ENCODE results near the gene KAT6B. TPM values are rescaled to one million over a fixed set of nuclear protein-coding genes. Genes with fewer than 3 reads are reported as not detected.

Gene KAT6B
- polyA plus RNA-seq, 2 donors: 4.7 to 6.7 TPM

- 81 to 82% methylated on average over 10 of the region's 10 CpGs for WGBS, 2 donors
- peaks cover 0 to 5% of the 10 kb centered on the region in 2 donors for H3K4me1 ChIP-seq (ENCODE audit: control insufficient read depth in 2 of 2, insufficient read depth in 2 of 2, low read length in 1 of 2)
- no peaks in the 10 kb centered on the region for H3K27me3 ChIP-seq (ENCODE audit: control insufficient read depth in 1 of 2, insufficient read depth in 2 of 2, low read length in 2 of 2)
Observed at GRCh38 chr10:75035975-75036708, 209.7 kb downstream of the KAT6B start.

GRCh38 chr10:75037171-75038153 lies 211.1 kb downstream of the KAT6B start:
- Histone ChIP-seq H3K36me3 (ENCODE audit: control insufficient read depth in 2 of 2, insufficient read depth in 2 of 2, low read length in 1 of 2) (no peaks in the 10 kb centered on the region), H3K27me3 (ENCODE audit: control insufficient read depth in 1 of 2, insufficient read depth in 2 of 2, low read length in 2 of 2) (no peaks in the 10 kb centered on the region), H3K9me3 (ENCODE audit: control insufficient read depth in 2 of 2, insufficient read depth in 1 of 2, low read depth in 1 of 2, low read length in 1 of 2) (no peaks in the 10 kb centered on the region), H3K4me1 (ENCODE audit: control insufficient read depth in 2 of 2, insufficient read depth in 2 of 2, low read length in 1 of 2) (peaks cover 0 to 5% of the 10 kb centered on the region in 2 donors), H3K27ac (ENCODE audit: low read depth in 2 of 2, low read length in 1 of 2) (no peak overlapping the region), H3K4me3 (ENCODE audit: low read depth in 1 of 2, low read length in 2 of 2) (no peak overlapping the region)
- WGBS, 2 donors: 93 to 94% methylated on average over 32 of the region's 32 CpGs

More at GRCh38 chr10:75035975-75036708, 209.7 kb downstream of the KAT6B start:
- Histone ChIP-seq H3K4me3 (ENCODE audit: low read depth in 1 of 2, low read length in 2 of 2) (no peak overlapping the region), H3K9me3 (ENCODE audit: control insufficient read depth in 2 of 2, insufficient read depth in 1 of 2, low read depth in 1 of 2, low read length in 1 of 2) (no peaks in the 10 kb centered on the region), H3K27ac (ENCODE audit: low read depth in 2 of 2, low read length in 1 of 2) (no peak overlapping the region), H3K36me3 (ENCODE audit: control insufficient read depth in 2 of 2, insufficient read depth in 2 of 2, low read length in 1 of 2) (no peaks in the 10 kb centered on the region)

GRCh38 chr10:75038335-75038734 lies 211.9 kb downstream of the KAT6B start:
- WGBS, 2 donors: 68 to 74% methylated on average over 7 of the region's 7 CpGs
- H3K27me3 ChIP-seq (ENCODE audit: control insufficient read depth in 1 of 2, insufficient read depth in 2 of 2, low read length in 2 of 2): no peaks in the 10 kb centered on the region

GRCh38 chr10:75040576-75040975 lies 214.2 kb downstream of the KAT6B start:
- Histone ChIP-seq H3K4me3 (ENCODE audit: low read depth in 1 of 2, low read length in 2 of 2) (no peak overlapping the region), H3K9me3 (ENCODE audit: control insufficient read depth in 2 of 2, insufficient read depth in 1 of 2, low read depth in 1 of 2, low read length in 1 of 2) (no peaks in the 10 kb centered on the region), H3K27ac (ENCODE audit: low read depth in 2 of 2, low read length in 1 of 2) (no peak overlapping the region), H3K36me3 (ENCODE audit: control insufficient read depth in 2 of 2, insufficient read depth in 2 of 2, low read length in 1 of 2) (no peaks in the 10 kb centered on the region), H3K27me3 (ENCODE audit: control insufficient read depth in 1 of 2, insufficient read depth in 2 of 2, low read length in 2 of 2) (no peaks in the 10 kb centered on the region), H3K4me1 (ENCODE audit: control insufficient read depth in 2 of 2, insufficient read depth in 2 of 2, low read length in 1 of 2) (peaks cover 0 to 3% of the 10 kb centered on the region in 2 donors)
- WGBS, 2 donors: 84 to 92% methylated on average over 9 of the region's 9 CpGs

More at GRCh38 chr10:75038335-75038734, 211.9 kb downstream of the KAT6B start:
- H3K4me1 ChIP-seq (ENCODE audit: control insufficient read depth in 2 of 2, insufficient read depth in 2 of 2, low read length in 1 of 2): peaks cover 0 to 5% of the 10 kb centered on the region in 2 donors
- no peak overlapping the region for H3K27ac ChIP-seq (ENCODE audit: low read depth in 2 of 2, low read length in 1 of 2)
- no peak overlapping the region for H3K4me3 ChIP-seq (ENCODE audit: low read depth in 1 of 2, low read length in 2 of 2)
- H3K36me3 ChIP-seq (ENCODE audit: control insufficient read depth in 2 of 2, insufficient read depth in 2 of 2, low read length in 1 of 2): no peaks in the 10 kb centered on the region
- H3K9me3 ChIP-seq (ENCODE audit: control insufficient read depth in 2 of 2, insufficient read depth in 1 of 2, low read depth in 1 of 2, low read length in 1 of 2): no peaks in the 10 kb centered on the region

- no peaks in the 10 kb centered on the region for H3K9me3 ChIP-seq (ENCODE audit: control insufficient read depth in 2 of 2, insufficient read depth in 1 of 2, low read depth in 1 of 2, low read length in 1 of 2)
- 97 to 100% methylated on average over 1 of the region's 1 CpG for WGBS, 2 donors
- H3K27ac ChIP-seq (ENCODE audit: low read depth in 2 of 2, low read length in 1 of 2): no peak overlapping the region
- H3K4me3 ChIP-seq (ENCODE audit: low read depth in 1 of 2, low read length in 2 of 2): no peak overlapping the region
- H3K36me3 ChIP-seq (ENCODE audit: control insufficient read depth in 2 of 2, insufficient read depth in 2 of 2, low read length in 1 of 2): no peaks in the 10 kb centered on the region
- peaks cover 0 to 3% of the 10 kb centered on the region in 2 donors for H3K4me1 ChIP-seq (ENCODE audit: control insufficient read depth in 2 of 2, insufficient read depth in 2 of 2, low read length in 1 of 2)
- no peaks in the 10 kb centered on the region for H3K27me3 ChIP-seq (ENCODE audit: control insufficient read depth in 1 of 2, insufficient read depth in 2 of 2, low read length in 2 of 2)
Observed at GRCh38 chr10:75042292-75042974, 216.0 kb downstream of the KAT6B start.

- H3K27me3 ChIP-seq (ENCODE audit: control insufficient read depth in 1 of 2, insufficient read depth in 2 of 2, low read length in 2 of 2): no peaks in the 10 kb centered on the region
- no peak overlapping the region for H3K27ac ChIP-seq (ENCODE audit: low read depth in 2 of 2, low read length in 1 of 2)
- H3K36me3 ChIP-seq (ENCODE audit: control insufficient read depth in 2 of 2, insufficient read depth in 2 of 2, low read length in 1 of 2): no peaks in the 10 kb centered on the region
- H3K9me3 ChIP-seq (ENCODE audit: control insufficient read depth in 2 of 2, insufficient read depth in 1 of 2, low read depth in 1 of 2, low read length in 1 of 2): no peaks in the 10 kb centered on the region
- no peaks in the 10 kb centered on the region for H3K4me1 ChIP-seq (ENCODE audit: control insufficient read depth in 2 of 2, insufficient read depth in 2 of 2, low read length in 1 of 2)
- H3K4me3 ChIP-seq (ENCODE audit: low read depth in 1 of 2, low read length in 2 of 2): no peak overlapping the region
- WGBS, 2 donors: 49 to 55% methylated on average over 68 of the region's 68 CpGs
Observed at GRCh38 chr10:75043256-75044131, 217.1 kb downstream of the KAT6B start.

GRCh38 chr10:75048669-75049098 lies 222.3 kb downstream of the KAT6B start:
- H3K9me3 ChIP-seq (ENCODE audit: control insufficient read depth in 2 of 2, insufficient read depth in 1 of 2, low read depth in 1 of 2, low read length in 1 of 2): no peaks in the 10 kb centered on the region
- no peaks in the 10 kb centered on the region for H3K27me3 ChIP-seq (ENCODE audit: control insufficient read depth in 1 of 2, insufficient read depth in 2 of 2, low read length in 2 of 2)
- no peak overlapping the region for H3K4me3 ChIP-seq (ENCODE audit: low read depth in 1 of 2, low read length in 2 of 2)
- no peaks in the 10 kb centered on the region for H3K36me3 ChIP-seq (ENCODE audit: control insufficient read depth in 2 of 2, insufficient read depth in 2 of 2, low read length in 1 of 2)
- 74 to 81% methylated on average over 9 of the region's 9 CpGs for WGBS, 2 donors
- no peak overlapping the region for H3K27ac ChIP-seq (ENCODE audit: low read depth in 2 of 2, low read length in 1 of 2)
- peaks cover 0 to 3% of the 10 kb centered on the region in 2 donors for H3K4me1 ChIP-seq (ENCODE audit: control insufficient read depth in 2 of 2, insufficient read depth in 2 of 2, low read length in 1 of 2)

GRCh38 chr10:75049316-75050148 lies 223.1 kb downstream of the KAT6B start:
- no peaks in the 10 kb centered on the region for H3K9me3 ChIP-seq (ENCODE audit: control insufficient read depth in 2 of 2, insufficient read depth in 1 of 2, low read depth in 1 of 2, low read length in 1 of 2)
- no peaks in the 10 kb centered on the region for H3K36me3 ChIP-seq (ENCODE audit: control insufficient read depth in 2 of 2, insufficient read depth in 2 of 2, low read length in 1 of 2)
- H3K27ac ChIP-seq (ENCODE audit: low read depth in 2 of 2, low read length in 1 of 2): no peak overlapping the region
- H3K27me3 ChIP-seq (ENCODE audit: control insufficient read depth in 1 of 2, insufficient read depth in 2 of 2, low read length in 2 of 2): no peaks in the 10 kb centered on the region
- no peak overlapping the region for H3K4me3 ChIP-seq (ENCODE audit: low read depth in 1 of 2, low read length in 2 of 2)
- 75 to 79% methylated on average over 19 of the region's 19 CpGs for WGBS, 2 donors
- peaks cover 0 to 3% of the 10 kb centered on the region in 2 donors for H3K4me1 ChIP-seq (ENCODE audit: control insufficient read depth in 2 of 2, insufficient read depth in 2 of 2, low read length in 1 of 2)
